H9 (cell line): Measurements from ENCODE around the gene BAIAP2. TPM values are rescaled to one million over a fixed set of nuclear protein-coding genes. Genes with fewer than 3 reads are reported as not detected.

Source experiments
- DNase-seq: peaks from one replicate; pipeline ENCODE4 v3.0.0-alpha.2; 2017
- H2AFZ ChIP-seq: one replicate; pipeline ENCODE4 v1.6.1; 2013; ENCODE audit warnings: mild to moderate bottlenecking, low read length, control low read depth, moderate library complexity
- H2AK5ac ChIP-seq: 2 replicates; pipeline ENCODE4 v1.6.1; 2013; ENCODE audit warnings: low read length, control low read depth, mixed read lengths; ENCODE audit not compliant: insufficient read length
- H2BK120ac ChIP-seq: one replicate; pipeline ENCODE4 v1.6.1; 2013; ENCODE audit warnings: low read depth, mild to moderate bottlenecking, low read length, control low read depth, inconsistent platforms; ENCODE audit not compliant: poor library complexity, severe bottlenecking
- H2BK12ac ChIP-seq: 2 replicates; pipeline ENCODE4 v1.6.1; 2013; ENCODE audit warnings: low read length, control low read depth, mixed read lengths, low read depth; ENCODE audit not compliant: insufficient read length
- H2BK15ac ChIP-seq: 2 replicates; pipeline ENCODE4 v1.6.1; 2013; ENCODE audit warnings: low read depth, low read length, control low read depth
- H2BK20ac ChIP-seq: one replicate; pipeline ENCODE4 v1.6.1; 2013; ENCODE audit warnings: low read depth, mild to moderate bottlenecking, low read length, control low read depth, inconsistent platforms; ENCODE audit not compliant: poor library complexity, severe bottlenecking
- H2BK5ac ChIP-seq: 2 replicates; pipeline ENCODE4 v1.6.1; 2013; ENCODE audit warnings: low read length, control low read depth, mixed read lengths; ENCODE audit not compliant: insufficient read length
- H3K14ac ChIP-seq: 2 replicates; pipeline ENCODE4 v1.6.1; 2013; ENCODE audit warnings: low read length, control low read depth; ENCODE audit not compliant: insufficient read depth
- H3K18ac ChIP-seq: 2 replicates; pipeline ENCODE4 v1.6.1; 2013; ENCODE audit warnings: low read depth, mild to moderate bottlenecking, mixed read lengths, low read length, control low read depth; ENCODE audit not compliant: insufficient read length
- H3K23ac ChIP-seq: 2 replicates; pipeline ENCODE4 v1.6.1; 2013; ENCODE audit warnings: low read length, control low read depth, mixed read lengths, low read depth; ENCODE audit not compliant: insufficient read length
- H3K23me2 ChIP-seq: 2 replicates; pipeline ENCODE4 v1.6.1; 2013; ENCODE audit warnings: low read depth, mild to moderate bottlenecking, mixed read lengths, low read length, control low read depth; ENCODE audit not compliant: insufficient read length, poor library complexity, severe bottlenecking
- H3K27ac ChIP-seq: 2 replicates; pipeline ENCODE4 v1.5.1; 2013; ENCODE audit warnings: low read length, control low read depth, mixed read lengths, low read depth; ENCODE audit not compliant: insufficient read length
- H3K27me3 ChIP-seq: 2 replicates; pipeline ENCODE4 v1.6.1; 2013; ENCODE audit warnings: low read length, control low read depth, inconsistent platforms; ENCODE audit not compliant: insufficient read depth
- H3K4ac ChIP-seq: 2 replicates; pipeline ENCODE4 v1.6.1; 2013; ENCODE audit warnings: low read depth, mild to moderate bottlenecking, control low read depth, inconsistent platforms, low read length, moderate library complexity
- H3K4me1 ChIP-seq: 2 replicates; pipeline ENCODE4 v1.6.1; 2013; ENCODE audit warnings: low read length, control low read depth, inconsistent platforms; ENCODE audit not compliant: insufficient read depth
- H3K4me2 ChIP-seq: 2 replicates; pipeline ENCODE4 v1.6.1; 2013; ENCODE audit warnings: low read length, control low read depth, mixed read lengths; ENCODE audit not compliant: insufficient read length, insufficient read depth
- H3K56ac ChIP-seq: 2 replicates; pipeline ENCODE4 v1.6.1; 2013; ENCODE audit warnings: low read depth, mild to moderate bottlenecking, mixed read lengths, low read length, control low read depth; ENCODE audit not compliant: insufficient read length
- H3K79me1 ChIP-seq: 2 replicates; pipeline ENCODE4 v1.6.1; 2013; ENCODE audit warnings: low read depth, mild to moderate bottlenecking, moderate library complexity, low read length, control low read depth, inconsistent platforms; ENCODE audit not compliant: insufficient read depth, poor library complexity, severe bottlenecking
- H3K79me2 ChIP-seq: 2 replicates; pipeline ENCODE4 v1.6.1; 2013; ENCODE audit warnings: low read length, control low read depth, inconsistent platforms; ENCODE audit not compliant: insufficient read depth
- H3K9ac ChIP-seq: 2 replicates; pipeline ENCODE4 v1.6.1; 2013; ENCODE audit warnings: low read length, control low read depth, mixed read lengths; ENCODE audit not compliant: insufficient read length; ENCODE audit errors: extremely low read depth
- H3K9me3 ChIP-seq: one replicate; pipeline ENCODE4 v1.6.1; 2013; ENCODE audit warnings: low read depth, low read length, inconsistent platforms; ENCODE audit not compliant: control insufficient read depth
- H3T11ph ChIP-seq: one replicate; pipeline ENCODE4 v1.6.1; 2013; ENCODE audit warnings: mild to moderate bottlenecking, low read length, control low read depth, inconsistent platforms
- H4K20me1 ChIP-seq: one replicate; pipeline ENCODE4 v1.6.1; 2013; ENCODE audit not compliant: control insufficient read depth, insufficient read length, insufficient read depth
- H4K5ac ChIP-seq: 2 replicates; pipeline ENCODE4 v1.6.1; 2013; ENCODE audit warnings: low read depth, mild to moderate bottlenecking, mixed read lengths, low read length, control low read depth; ENCODE audit not compliant: insufficient read length
- H4K8ac ChIP-seq: replicated peaks from 2 replicates; pipeline ENCODE4 v1.6.1; 2013; ENCODE audit warnings: low read length, control low read depth, mixed read lengths, low read depth; ENCODE audit not compliant: insufficient read length
- H4K91ac ChIP-seq: 2 replicates; pipeline ENCODE4 v1.6.1; 2013; ENCODE audit warnings: low read depth, mild to moderate bottlenecking, moderate library complexity, mixed read lengths, low read length, control low read depth; ENCODE audit not compliant: insufficient read length
- H3K27ac Mint-ChIP-seq, 3 experiments: 2 replicates in 2 of 3; 3 replicates in 1 of 3; pipeline ENCODE4 v1.8.0; 2020 to 2021; ENCODE audit warnings: mixed read lengths in 3 of 3, mild to moderate bottlenecking in 1 of 3, moderate library complexity in 1 of 3
- H3K27me3 Mint-ChIP-seq: 2 replicates; pipeline ENCODE4 v1.8.0; 2021; ENCODE audit warnings: low read depth, mild to moderate bottlenecking, moderate library complexity, mixed read lengths
- H3K36me3 Mint-ChIP-seq, 3 experiments: 2 replicates in 2 of 3; 3 replicates in 1 of 3; pipeline ENCODE4 v1.8.0; 2020 to 2021; ENCODE audit warnings: low read depth in 3 of 3, mixed read lengths in 3 of 3; ENCODE audit not compliant: insufficient read depth in 1 of 3
- H3K4me1 Mint-ChIP-seq, 2 experiments: 2 replicates each; pipeline ENCODE4 v1.8.0; 2020; ENCODE audit warnings: mixed read lengths in 2 of 2
- H3K4me3 Mint-ChIP-seq, 2 experiments: 2 replicates in 1 of 2; 3 replicates in 1 of 2; pipeline ENCODE4 v1.8.0; 2020 to 2021; ENCODE audit warnings: mild to moderate bottlenecking in 2 of 2, mixed read lengths in 2 of 2, moderate library complexity in 1 of 2
- H3K9me3 Mint-ChIP-seq, 2 experiments: 2 replicates in 1 of 2; 3 replicates in 1 of 2; pipeline ENCODE4 v1.8.0; 2020; ENCODE audit warnings: mild to moderate bottlenecking in 2 of 2, mixed read lengths in 2 of 2, moderate library complexity in 1 of 2
- WGBS: extraction: QIAGEN DNeasy Blood & Tissue Kit; methylation state at CpG from one replicate; pipeline ENCODE4 v1.1.7; 2013; ENCODE audit warnings: missing lambda C conversion rate, low lambda C conversion rate, mixed read lengths; ENCODE audit not compliant: insufficient read length; ENCODE audit errors: extremely low coverage; 5-methylcytosine and 5-hydroxymethylcytosine counted together
- total RNA-seq: library from RNA; stranded (reverse); gene quantifications from 2 replicates; pipeline ENCODE4 v1.2.1, GENCODE V29; 2021
- TF ChIP-seq, protein P1 (sequence below): fragments of 200-600 bp; sonication (generic); conservative IDR thresholded peaks from 3 replicates; pipeline ENCODE4 v1.8.0; 2021; ENCODE audit warnings: antibody characterized with exemption, mild to moderate bottlenecking

BAIAP2 gene
- total RNA-seq, 1 experiment from 2014 or later: 27.8 TPM

DNA sequence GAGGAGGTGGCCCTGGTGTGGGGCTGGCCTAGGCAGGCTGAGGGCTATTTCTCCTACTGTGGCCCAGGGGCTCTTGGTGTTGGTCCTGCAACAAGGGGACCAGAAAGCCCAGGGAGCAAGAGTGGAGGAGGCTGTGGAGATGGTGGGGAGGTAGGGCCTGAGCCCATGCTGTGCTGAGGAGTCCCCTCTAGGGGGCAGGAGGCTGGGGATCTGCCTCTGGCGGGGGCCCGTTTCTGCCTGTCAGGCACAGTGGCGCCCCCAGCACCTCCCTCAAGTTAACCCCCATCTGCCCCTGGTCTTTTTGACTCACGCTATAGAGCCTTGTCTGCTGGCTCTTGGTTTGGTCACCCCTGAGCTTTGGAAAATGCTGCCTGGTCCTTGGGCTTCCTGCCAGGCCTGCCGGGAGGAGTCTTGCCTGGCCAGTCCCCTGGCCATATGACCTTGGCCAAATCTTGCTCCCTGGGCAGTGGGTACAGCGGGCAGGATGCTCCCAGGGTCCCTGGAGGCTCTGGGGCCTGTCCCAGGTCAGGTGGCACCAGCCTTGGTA lies 5.9 kb downstream of the BAIAP2 start:
- no peak overlapping the region for H3K23ac ChIP-seq
- H3K9me3 Mint-ChIP-seq: no peaks in the 10 kb centered on the region
- no peaks in the 10 kb centered on the region for H4K20me1 ChIP-seq
- H3K9ac ChIP-seq: no peak overlapping the region
- H3K4me2 ChIP-seq: no peak overlapping the region
- no peaks in the 10 kb centered on the region for H3K9me3 ChIP-seq
- H2BK120ac ChIP-seq: no peak overlapping the region
- H3K14ac ChIP-seq: no peak overlapping the region
- WGBS: no CpG with 5 or more reads among the region's 6 CpGs
- no peak overlapping the region for H4K5ac ChIP-seq
- peaks cover 2 to 10% (median 9%) of the 10 kb centered on the region in 3 experiments; a peak in 5 of 7 replicates for H3K36me3 Mint-ChIP-seq
- no peak overlapping the region for H3K27ac ChIP-seq
- no peak overlapping the region; a peak in 1 of 7 replicates for H3K27ac Mint-ChIP-seq
- no peak overlapping the region for H3K4ac ChIP-seq
- H3K79me2 ChIP-seq: no peaks in the 10 kb centered on the region; the same call in 1 of the 2 replicates
- peaks cover 2% of the 10 kb centered on the region for H3K23me2 ChIP-seq
- no peak overlapping the region for H2AK5ac ChIP-seq
- H3K27me3 Mint-ChIP-seq: peaks cover 10% of the 10 kb centered on the region
- no peak overlapping the region for H4K91ac ChIP-seq
- H2BK15ac ChIP-seq: no peak overlapping the region
- H3K4me3 Mint-ChIP-seq: no peak overlapping the region; a peak in 1 of 5 replicates
- H3K18ac ChIP-seq: no peak overlapping the region
- H3K4me1 Mint-ChIP-seq: peaks cover 28 to 46% of the 10 kb centered on the region in 2 experiments
- H2AFZ ChIP-seq: no peak overlapping the region
- no peaks in the 10 kb centered on the region for H3K79me1 ChIP-seq
- TF ChIP-seq, protein P1, sequence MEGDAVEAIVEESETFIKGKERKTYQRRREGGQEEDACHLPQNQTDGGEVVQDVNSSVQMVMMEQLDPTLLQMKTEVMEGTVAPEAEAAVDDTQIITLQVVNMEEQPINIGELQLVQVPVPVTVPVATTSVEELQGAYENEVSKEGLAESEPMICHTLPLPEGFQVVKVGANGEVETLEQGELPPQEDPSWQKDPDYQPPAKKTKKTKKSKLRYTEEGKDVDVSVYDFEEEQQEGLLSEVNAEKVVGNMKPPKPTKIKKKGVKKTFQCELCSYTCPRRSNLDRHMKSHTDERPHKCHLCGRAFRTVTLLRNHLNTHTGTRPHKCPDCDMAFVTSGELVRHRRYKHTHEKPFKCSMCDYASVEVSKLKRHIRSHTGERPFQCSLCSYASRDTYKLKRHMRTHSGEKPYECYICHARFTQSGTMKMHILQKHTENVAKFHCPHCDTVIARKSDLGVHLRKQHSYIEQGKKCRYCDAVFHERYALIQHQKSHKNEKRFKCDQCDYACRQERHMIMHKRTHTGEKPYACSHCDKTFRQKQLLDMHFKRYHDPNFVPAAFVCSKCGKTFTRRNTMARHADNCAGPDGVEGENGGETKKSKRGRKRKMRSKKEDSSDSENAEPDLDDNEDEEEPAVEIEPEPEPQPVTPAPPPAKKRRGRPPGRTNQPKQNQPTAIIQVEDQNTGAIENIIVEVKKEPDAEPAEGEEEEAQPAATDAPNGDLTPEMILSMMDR: peak; percentile 75
- no peak overlapping the region for H3T11ph ChIP-seq
- H2BK5ac ChIP-seq: no peak overlapping the region
- DNase-seq: peak; percentile 81
- no peak overlapping the region for H3K56ac ChIP-seq
- no peak overlapping the region for H2BK20ac ChIP-seq
- H4K8ac ChIP-seq: no peak overlapping the region
- H2BK12ac ChIP-seq: no peak overlapping the region
- H3K4me1 ChIP-seq: no peaks in the 10 kb centered on the region; the same call in 1 of the 2 replicates
- no peaks in the 10 kb centered on the region; the same call in 1 of the 2 replicates for H3K27me3 ChIP-seq
